D341Med (cell line): Measurements from ENCODE around the gene FBXO42.
"Not testable (repeated sequence)": the region's sequence is repeated elsewhere in the genome, so short reads cannot be mapped to it uniquely, and the experiment has no call there.

Experiments used
- DNase-seq: peaks from one replicate; pipeline ENCODE4 v3.0.0; 2012; ENCODE audit warnings: low spot score

Gene FBXO42

DNA sequence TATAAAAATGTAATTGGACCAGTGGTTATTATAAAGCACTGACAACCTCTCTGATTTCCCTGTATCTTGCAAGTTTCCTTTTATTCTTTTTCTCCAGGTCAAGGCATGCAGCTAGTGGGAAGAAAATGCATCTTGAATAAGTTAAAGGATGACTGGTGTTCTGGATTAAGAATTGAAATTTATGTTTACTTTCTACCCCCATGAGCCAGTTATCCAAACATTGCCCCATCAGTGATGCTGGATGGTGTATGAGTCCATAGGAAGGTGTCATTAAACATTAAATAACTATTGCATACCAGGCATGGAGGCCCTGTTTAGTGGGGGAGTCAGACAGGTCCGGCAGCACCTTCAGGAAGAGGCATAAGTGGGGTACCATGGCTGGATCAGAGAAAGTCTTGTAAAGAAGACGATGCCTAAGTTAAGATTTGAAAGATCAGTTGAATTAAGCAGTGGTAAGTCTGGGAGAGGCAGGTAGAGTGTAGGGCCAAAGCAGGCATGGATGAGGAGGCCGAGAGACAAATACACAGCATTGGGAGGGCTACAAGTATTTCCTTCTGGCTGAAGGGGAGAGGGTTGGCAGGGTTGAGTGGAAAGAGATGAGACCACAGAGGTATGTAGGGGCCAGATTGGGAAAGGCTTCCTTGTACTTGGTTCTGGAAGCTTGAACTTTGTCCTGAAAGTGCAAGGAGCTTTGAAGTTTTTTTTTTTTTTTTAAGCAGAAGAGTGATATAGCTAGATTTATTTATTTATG is 20.4 kb upstream of the FBXO42 start:
- DNase-seq, result no peak

DNA sequence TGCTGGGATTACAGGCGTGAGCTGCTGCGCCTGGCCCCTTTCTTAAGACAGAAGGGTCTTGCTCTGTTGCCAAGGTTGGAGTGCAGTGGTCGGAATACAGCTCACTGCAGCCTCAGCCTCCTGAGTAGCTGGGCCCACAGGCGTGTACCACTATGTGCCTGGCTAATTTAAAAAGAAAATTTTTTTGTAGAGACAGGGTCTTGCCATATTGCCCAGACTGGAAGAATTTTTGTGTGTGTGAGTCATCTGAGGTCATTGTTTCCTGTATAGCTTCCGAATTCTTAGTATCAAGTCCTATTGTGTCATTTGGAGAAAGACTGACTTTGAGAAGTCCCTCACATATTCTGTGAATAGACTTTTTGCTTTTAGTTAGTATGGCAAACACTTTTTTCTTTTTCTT is 19.4 kb upstream of the FBXO42 start:
- DNase-seq, result no peak

DNA sequence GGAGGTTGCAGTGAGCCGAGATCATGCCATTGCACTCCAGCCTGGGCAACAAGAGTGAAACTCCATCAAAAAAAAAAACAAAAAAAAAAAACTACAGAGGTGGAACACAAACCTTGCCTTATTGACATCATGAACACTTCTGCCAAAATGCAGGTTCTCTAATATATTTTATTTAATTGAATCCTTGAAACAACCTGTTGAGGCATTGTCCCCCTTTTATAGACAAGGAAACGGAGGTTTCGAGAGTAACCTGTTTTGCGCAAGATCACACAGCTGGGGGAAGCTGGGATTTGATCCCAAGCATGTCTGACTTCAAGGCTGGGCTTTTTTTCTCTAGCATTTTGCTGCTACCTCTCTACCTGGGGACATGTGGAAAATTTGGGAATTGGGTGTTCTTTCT is 17.5 kb upstream of the FBXO42 start:
- DNase-seq, result no peak

DNA sequence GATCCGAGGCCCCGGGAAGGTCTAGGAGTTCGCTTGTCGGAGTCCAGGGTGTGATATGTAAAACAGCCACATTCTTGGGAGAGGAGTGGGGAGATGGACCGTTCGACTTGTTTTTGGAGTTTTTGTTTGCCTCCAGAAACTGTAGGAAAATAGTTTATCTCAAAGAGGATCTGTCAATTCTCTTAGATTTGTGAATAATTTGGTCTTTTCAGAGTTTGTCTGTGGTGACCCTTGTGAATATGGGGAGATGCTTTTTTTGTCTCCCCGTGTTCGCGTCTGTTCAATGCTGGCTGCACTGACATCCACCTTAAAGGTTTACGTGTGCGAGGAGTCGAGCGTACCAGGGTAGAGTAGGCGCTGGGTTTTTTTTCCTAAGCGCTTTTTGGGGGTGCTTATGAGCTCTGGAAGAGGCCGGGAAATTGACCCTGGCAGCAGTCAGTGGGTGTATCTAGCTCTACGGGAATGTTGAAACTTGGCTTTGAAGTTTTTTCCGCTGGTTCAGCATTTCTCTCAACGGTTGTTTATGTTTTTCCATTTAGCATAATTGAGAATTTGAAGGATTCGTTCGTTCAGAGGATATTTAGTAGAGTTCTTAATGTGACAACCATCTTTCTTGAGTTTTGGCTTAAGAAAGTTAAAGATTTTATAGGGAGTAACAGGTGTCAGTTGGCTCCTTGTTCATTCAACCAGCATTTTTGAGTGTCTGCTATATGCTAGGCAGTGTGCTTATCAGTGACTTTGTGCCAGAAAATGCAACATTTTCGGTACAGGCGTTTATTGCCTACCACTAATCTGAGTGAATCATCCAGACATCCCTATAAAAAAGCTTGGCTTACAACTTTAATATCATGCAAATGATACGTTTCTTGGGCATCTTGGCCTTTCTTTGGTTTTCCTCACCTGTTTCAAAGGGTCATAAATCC is 15.9 kb upstream of the FBXO42 start:
- no peak for DNase-seq

DNA sequence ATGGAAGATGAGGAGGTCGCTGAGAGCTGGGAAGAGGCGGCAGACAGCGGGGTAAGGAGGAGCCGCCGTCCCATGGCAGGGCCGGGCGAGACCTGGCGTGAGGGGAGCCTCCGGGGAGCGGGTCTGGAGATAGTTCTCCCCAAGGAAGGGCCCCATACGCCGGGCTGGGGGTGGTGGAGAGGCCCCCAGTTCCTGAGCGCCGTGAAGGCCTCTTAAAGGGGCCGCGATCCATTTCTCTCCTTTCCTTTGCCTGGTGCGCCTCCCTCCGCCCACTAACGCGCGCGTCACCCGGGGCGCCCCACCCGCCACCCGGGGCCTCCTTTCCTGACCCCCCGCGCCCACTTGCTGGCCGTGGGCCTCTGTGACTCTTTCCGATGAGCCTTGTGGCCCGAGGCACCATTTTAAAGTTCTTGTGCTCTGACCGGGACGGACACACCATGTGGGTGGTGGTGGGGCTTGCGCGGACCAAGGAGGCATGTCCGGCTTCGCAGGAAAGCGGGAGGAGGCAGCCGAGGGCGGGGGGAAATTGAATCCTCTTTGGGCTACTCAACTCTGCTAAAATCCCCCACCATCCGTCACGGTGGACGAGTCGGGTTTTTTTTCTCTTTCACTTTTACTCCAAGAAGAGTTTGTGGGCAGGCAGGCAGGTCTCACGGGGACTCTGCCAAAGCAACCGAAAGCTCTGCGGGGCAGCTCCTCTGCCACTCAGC is 15.1 kb upstream of the FBXO42 start:
- peak; percentile 86 for DNase-seq

DNA sequence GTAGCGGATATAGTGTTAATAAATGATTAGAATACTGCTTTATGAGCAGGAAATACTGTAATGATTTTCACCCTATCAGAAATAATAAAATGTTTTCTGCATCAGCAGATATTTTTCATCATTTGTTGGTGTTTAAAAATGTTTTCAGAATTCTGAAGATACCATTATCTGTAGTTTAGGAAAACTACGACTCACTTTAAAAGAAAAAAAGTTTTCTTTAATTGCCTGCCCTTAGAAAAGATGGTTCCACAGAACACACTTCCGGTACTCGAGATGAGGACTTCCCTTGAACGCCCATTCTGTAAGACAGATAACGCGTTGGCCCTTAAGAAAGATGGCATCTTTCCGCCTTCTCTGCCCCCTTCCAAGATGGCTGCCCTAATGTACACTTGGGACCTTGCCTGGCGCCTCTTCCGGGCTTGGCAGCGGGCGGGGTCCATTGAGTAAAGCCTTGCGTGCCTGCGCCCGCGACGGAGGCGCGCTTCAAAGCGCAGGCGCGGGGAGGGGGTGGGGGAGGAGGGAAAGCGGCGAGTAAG is 14.5 kb upstream of the FBXO42 start, which contains the start of gene SZRD1:
TSS of gene SZRD1 (plus strand) at position 521 of the 536 bp plus-strand sequence. CDS start 16 bp downstream, outside the sequence.
- peak; percentile 94 for DNase-seq

DNA sequence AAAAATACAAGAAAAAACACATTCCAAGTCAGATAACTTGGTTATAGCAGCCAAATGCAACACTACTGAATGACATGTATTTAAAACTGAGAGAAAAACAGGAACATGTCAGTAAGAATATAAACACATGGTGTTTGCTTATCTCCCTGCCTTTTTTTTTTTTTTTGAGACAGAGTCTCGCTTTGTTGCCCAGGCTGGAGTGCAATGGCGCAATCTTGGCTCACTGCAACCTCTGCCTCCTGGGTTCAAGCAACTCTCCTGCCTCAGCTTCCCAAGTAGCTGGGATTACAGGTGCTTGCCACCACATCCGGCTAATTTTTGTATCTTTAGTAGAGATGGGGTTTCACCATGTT is 12.8 kb upstream of the FBXO42 start:
- not testable (repeated sequence) for DNase-seq

DNA sequence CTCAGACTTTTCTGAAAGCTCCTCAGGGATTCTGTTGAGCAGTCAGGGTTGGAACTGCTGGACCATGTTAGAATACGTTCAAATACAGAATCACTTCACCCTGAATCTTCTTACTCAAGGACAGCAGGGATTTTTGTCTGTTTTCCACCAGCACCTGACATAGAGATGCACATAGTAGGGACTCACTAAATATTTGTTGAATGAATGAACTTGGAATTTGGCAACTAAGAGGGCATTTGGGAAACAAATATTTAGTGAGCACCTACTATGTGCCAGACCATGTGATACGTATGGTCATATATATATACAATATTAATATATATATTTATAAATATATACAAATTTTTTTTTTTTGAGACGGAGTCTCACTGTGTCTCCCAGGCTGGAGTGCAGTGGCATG is 4.6 kb upstream of the FBXO42 start:
- no peak for DNase-seq

DNA sequence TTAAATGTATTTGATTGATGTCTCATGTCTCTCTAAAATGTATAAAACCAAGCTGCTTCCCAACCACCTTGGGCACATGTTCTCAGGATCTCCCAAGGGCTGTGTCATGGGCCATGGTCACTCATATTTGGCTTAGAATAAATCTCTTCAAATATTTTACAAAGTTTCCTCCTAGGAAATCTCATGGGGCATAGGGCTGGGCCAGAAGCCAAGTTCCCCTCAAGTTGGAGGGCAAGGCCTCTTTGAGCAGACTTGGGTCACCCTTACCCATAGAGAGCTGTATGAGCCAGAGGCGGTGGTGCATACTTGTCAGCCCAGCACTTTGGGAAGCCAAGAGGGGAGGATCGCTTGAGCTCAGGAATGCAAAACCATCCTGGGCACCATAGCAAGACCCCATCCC is 2.3 kb upstream of the FBXO42 start:
- DNase-seq, result no peak

DNA sequence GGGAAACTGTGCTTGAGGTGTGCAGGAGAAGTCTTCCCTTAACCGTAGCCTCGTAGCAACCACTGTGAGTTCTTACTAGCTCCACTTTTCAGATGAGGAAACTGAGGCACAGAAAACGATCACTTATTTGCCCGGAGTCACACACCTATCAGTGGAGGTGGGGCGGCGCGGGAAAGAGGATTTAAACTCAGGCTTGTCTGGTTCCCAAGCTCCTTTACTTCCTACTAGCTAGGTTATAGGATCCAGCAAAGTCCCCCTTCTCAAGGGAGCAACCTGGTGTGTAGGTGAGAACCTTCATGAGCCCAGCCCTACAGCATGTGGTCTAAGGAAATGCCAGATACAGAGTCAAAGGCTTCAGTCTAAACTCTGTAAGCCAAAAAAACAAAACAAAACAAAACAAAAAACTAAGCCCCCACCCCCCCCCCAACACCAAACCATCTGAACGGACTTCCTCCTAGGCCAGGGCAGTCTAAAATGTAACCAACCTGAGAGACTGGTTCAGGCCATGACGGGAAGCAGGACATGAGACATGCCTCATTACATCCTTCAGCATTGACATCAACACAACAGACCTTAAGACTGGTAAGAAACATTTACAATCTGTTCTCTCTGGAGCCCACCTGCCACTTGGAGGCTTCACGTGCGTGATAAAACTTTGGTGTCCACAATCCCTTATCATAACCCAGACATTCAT is 709 bp upstream of the FBXO42 start:
- no peak for DNase-seq

DNA sequence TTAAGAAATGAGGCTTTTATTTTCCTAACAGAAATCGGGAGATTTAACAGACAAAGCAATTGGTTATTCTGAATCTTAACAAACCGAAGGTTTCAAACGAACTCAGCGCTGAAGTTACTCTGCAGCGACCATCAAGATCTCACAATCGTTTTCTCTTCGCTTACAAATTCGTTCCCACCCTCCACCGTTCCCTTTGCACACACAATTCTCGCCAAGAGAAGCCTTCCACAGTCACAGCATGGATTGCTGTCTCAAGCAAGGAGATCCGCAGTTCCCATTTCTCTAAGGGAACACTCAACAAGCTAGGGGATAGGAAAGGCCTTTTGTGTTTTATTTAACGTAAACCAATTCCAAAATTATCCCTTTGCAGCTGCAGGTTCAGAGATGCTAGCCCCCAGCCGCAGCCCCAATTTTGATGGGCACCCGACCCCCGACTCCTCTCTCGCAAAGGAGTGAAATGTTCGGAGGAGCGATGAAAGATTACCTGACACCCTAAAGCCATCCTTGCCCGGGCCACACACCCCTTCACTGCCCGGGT is 755 bp downstream of the FBXO42 start:
- DNase-seq, result no peak

DNA sequence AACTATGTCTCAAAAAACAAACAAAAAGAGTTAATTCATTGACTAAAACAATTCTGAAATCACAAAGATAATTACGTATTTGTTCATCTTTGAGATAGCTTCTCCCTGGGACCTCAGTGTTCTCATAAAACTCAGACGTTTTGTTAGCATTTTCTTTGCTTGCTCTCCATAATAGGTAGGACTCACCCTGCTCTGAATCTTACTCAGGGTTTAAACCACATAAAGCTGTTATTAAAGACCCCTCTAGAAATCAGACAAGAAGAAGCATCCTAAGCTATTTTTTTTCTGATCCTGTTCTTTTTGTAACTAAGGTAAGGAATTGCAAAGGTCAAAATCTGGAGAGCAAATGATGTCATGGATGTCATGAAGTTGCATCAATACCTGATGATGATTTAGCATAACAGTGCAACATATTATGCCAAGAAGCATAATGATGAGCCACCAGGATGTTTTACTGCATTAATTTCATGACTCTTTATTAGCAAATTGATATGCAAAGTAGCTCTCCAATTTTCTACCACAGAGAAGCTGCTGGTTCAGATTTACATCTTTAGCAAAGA is 2.4 kb downstream of the FBXO42 start:
- DNase-seq, result no peak

DNA sequence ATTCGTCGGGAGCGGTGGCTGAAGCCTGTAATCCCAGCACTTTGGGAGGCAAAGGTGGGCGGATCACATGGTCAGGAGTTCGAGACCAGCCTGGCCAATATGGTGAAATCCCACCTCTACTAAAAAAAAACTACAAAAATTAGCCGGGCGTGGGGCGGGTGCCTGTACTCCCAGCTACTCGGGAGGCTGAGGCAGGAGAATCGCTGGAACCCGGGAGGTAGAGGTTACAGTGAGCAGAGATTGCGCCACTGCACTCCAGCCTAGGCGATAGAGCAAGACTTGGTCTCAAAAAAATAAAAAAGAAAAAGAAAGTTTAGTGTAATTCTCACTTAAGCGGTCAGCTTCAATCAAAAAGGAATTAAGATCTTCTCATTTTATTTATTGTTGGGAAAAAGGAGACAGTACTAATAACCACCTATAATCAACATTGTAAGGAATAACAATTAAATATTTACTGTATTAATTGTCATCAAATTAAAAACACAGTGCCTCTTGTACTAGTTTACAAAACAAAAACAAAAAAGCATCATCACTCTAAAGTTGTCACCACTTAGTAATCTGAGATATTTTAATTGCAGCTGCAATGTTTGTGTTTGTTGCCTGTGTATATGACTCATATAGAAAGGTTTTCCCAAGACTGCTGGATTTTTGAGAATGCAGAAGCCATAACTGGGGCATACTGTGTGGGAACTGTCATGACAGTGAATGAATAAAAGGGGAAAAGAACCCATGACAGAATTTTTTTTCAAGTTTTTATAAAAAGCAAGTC is 3.7 kb downstream of the FBXO42 start:
- DNase-seq, result no peak

DNA sequence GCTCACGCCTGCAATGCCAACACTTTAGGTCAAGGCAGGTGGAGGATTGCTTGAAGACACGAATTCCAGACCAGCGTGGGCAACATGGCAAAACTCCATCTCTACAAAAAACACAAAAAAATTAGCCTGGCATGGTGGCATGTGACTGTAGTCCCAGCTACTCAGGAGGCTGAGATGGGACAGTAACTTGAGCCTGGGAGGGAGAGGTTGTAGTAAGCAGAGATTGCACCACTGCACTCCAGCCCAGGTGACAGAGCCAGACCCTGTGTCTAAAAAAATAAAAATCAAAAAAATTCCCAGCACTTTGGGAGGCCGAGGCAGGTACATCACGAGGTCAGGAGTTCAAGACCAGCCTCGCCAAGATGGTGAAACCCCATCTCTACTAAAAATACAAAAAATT is 9.0 kb downstream of the FBXO42 start:
- DNase-seq, result not testable (repeated sequence)

DNA sequence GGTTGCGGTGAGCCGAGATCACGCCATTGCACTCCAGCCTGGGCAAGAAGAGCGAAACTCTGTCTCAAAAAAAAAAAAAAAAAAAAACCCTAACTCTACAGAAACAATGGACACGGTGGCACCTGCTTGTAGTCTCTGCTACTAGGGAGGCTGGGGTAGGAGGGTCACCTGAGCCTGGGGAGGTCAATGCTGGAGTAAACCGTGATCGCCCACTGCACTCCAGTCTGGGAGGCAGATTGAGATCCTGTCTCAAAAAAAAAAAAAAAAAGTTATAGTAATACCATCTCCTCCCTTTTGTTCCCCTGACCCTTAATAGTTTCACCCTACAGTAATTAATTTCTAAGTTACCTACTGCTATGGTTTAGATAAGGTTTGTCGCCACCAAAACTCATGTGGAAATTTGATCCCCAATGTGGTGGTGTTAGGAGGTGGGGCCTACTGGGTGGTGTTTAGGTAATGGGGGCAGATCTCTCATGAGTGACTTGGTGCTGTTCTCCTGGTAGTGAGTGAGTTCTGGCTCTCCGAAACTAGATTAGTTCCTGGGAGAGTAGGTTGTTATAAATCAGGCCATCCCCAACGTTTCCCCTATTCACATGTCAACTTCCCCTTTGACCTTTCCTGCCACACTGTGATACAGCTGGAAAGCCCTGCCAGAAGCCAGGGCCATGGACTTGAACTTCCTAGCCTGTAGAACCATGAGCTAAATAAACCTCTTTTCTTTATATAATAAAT is 9.8 kb downstream of the FBXO42 start:
- no peak for DNase-seq

DNA sequence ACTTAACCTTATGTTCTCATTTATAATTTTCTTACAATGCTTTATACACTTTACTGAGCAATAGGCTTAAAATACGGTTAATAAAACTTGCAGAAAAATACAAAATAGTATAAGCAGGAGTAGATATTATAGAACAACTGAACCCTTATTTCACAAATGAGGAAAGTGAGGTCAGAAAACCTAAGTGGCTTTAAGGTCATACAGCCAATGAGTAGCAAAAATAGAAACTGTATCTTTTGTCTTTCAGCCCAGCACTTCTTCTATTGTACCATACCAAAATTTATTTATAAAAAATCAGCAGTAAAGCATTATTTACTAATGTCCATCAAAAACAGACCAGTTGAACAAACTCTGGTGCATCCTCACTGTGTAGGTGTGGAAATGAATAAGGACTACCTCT is 11.6 kb downstream of the FBXO42 start:
- no peak for DNase-seq

DNA sequence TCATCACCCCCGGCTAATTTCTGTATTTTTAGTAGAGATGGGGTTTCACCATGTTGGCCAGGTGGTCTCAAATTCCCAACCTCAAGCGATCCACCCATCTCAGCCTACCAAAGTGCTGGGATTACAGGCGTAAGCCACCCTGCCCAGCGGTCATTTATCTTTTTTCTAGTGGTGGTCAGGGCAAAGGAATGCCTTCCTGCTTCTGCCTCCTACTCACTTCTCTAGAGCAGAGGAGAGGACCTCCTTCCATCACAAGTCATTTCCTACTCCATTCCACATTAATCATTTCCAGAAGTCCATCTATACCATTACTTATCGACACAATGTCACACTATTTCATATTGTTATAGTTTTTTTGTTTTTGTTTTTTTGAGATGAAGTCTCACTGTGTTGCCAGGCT is 13.3 kb downstream of the FBXO42 start:
- no peak for DNase-seq

DNA sequence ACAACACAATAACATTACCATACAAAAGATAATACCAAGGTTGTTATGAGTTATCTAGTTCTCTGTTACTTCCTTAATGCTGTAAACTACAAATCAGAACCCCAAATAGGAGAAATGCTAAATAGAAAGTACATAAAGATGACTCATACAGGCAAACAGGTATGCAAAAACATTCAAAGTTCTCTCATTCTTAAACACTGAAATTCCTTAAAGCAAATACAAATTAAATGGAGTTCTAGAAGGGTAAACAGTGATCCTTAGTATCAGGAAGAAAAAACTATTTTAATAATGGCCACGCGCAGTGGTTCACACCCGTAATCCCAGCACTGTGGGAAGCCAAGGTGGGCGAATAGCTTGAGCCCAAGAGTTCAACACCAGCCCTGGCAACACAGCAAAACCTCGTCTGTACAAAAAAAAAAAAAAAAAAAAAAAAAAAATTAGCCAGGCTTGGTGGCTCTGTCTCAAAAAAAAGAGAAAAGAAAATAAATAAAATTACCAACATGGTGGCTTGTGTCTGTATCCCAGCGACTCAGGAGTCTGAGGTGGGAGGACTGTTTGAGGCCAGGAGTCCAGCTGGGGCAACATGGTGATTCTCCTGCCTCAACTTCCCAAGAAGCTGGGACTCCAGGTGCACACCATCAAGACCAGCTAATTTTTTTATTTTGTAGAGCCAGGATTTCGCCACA is 17.5 kb downstream of the FBXO42 start:
- no peak for DNase-seq

DNA sequence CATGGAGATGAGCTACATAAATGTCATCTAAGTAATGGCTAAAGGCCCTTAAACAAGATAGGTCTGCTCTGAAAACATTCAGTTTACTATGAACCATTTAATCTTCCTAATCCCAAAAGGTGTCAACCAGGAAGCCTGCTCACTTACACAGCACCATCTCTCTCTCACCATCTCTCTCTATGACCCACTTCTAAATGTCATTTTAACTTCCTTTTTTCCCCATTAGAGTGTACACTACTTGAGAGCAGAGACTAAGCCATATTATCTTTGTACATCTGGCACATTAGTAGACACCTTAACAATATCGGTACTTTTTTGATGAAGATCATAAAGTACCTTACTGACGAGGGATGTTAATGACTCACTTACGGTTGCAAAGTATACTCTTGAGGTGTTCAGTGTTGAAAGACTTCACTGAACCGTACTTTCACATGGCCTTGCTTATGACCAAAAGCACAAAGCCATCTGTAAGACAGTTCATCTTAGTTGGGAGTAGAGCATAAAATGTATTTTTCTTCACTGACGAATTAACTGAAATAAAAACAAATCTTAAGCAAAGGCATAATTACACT is 25.4 kb downstream of the FBXO42 start:
- no peak for DNase-seq
